Measurements from ENCODE around the gene FCRL1.

Gene FCRL1

GRCh38 chr1:157819896-157820295, at the start of gene FCRL1:
TSS of gene FCRL1 (minus strand) at chr1:157820120. CDS start at chr1:157820037, 83 bp downstream.
- no peak for DNase-seq

GRCh38 chr1:157868654-157869053, 48.7 kb upstream of the FCRL1 start:
- no peak for DNase-seq

GRCh38 chr1:157862114-157863070, 42.5 kb upstream of the FCRL1 start:
- DNase-seq: no peak

- no peak for DNase-seq
Measured at GRCh38 chr1:157856538-157856937, 36.6 kb upstream of the FCRL1 start.

- no peak for DNase-seq
Measured at GRCh38 chr1:157852476-157852875, 32.6 kb upstream of the FCRL1 start.

GRCh38 chr1:157849229-157849875, 29.4 kb upstream of the FCRL1 start:
- no peak for DNase-seq

GRCh38 chr1:157844089-157844830, 24.3 kb upstream of the FCRL1 start:
- no peak for DNase-seq

GRCh38 chr1:157842939-157843338, 23.0 kb upstream of the FCRL1 start:
- DNase-seq: no peak

GRCh38 chr1:157841708-157842107, 21.8 kb upstream of the FCRL1 start, which contains the start of gene CD5L:
TSS of gene CD5L (minus strand) at chr1:157841808. CDS start at chr1:157841701, 107 bp downstream.
- no peak for DNase-seq

GRCh38 chr1:157838966-157839365, 19.0 kb upstream of the FCRL1 start:
- DNase-seq: no peak

GRCh38 chr1:157834430-157834829, 14.5 kb upstream of the FCRL1 start:
- no peak for DNase-seq

- no peak for DNase-seq
Measured at GRCh38 chr1:157833145-157833544, 13.2 kb upstream of the FCRL1 start.

GRCh38 chr1:157831968-157832626, 12.2 kb upstream of the FCRL1 start:
- DNase-seq: no peak

- DNase-seq: no peak
Measured at GRCh38 chr1:157830887-157831286, 11.0 kb upstream of the FCRL1 start.

GRCh38 chr1:157829711-157830110, 9.8 kb upstream of the FCRL1 start:
- DNase-seq: no peak

GRCh38 chr1:157829210-157829609, 9.3 kb upstream of the FCRL1 start:
- DNase-seq: no peak

- DNase-seq: no peak
Measured at GRCh38 chr1:157820299-157820698, 379 bp upstream of the FCRL1 start.

GRCh38 chr1:157819215-157819614, 705 bp downstream of the FCRL1 start:
- no peak for DNase-seq

GRCh38 chr1:157813269-157813668, 6.7 kb downstream of the FCRL1 start:
- DNase-seq: no peak

GRCh38 chr1:157806431-157807149, 13.3 kb downstream of the FCRL1 start:
- DNase-seq: no peak

- no peak for DNase-seq
Measured at GRCh38 chr1:157803851-157804250, 16.1 kb downstream of the FCRL1 start.

GRCh38 chr1:157799996-157800395, 19.9 kb downstream of the FCRL1 start:
- no peak for DNase-seq
